ENCODE data around the gene EMC10.
"Not testable (repeated sequence)": the region's sequence is repeated elsewhere in the genome, so short reads cannot be mapped to it uniquely, and the experiment has no call there.

The EMC10 gene

GRCh38 chr19:50476224-50476906 is at the start of gene EMC10, which contains the start of gene GARIN5A:
EMC10 (plus strand) TSS chr19:50476507; CDS start chr19:50476545, 38 bp downstream.
GARIN5A (minus strand) TSS chr19:50476848; CDS start chr19:50476388, 460 bp downstream.
- peak; percentile 84 for DNase-seq (ENCODE audit: low spot score)

GRCh38 chr19:50427318-50427925 is 48.9 kb upstream of the EMC10 start:
- no peak for DNase-seq (ENCODE audit: low spot score)

DNA sequence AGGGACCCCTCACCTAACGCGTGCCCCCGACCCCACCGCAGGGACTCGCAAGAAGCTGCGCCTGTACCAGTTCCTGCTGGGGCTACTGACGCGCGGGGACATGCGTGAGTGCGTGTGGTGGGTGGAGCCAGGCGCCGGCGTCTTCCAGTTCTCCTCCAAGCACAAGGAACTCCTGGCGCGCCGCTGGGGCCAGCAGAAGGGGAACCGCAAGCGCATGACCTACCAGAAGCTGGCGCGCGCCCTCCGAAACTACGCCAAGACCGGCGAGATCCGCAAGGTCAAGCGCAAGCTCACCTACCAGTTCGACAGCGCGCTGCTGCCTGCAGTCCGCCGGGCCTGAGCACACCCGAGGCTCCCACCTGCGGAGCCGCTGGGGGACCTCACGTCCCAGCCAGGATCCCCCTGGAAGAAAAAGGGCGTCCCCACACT is 48.3 kb upstream of the EMC10 start:
- peak; percentile 70 for DNase-seq (ENCODE audit: low spot score)

GRCh38 chr19:50428772-50429463 is 47.4 kb upstream of the EMC10 start:
- no peak for DNase-seq (ENCODE audit: low spot score)

- no peak for DNase-seq (ENCODE audit: low spot score)
Observed at GRCh38 chr19:50430888-50431342, 45.4 kb upstream of the EMC10 start.

- peak; percentile 71 for DNase-seq (ENCODE audit: low spot score)
Observed at GRCh38 chr19:50431343-50432220, 44.7 kb upstream of the EMC10 start.

GRCh38 chr19:50432221-50433028 is 43.9 kb upstream of the EMC10 start, which contains the start of gene MYBPC2:
MYBPC2 (plus strand) TSS chr19:50432892; CDS start chr19:50432954, 62 bp downstream.
- no peak for DNase-seq (ENCODE audit: low spot score)

- DNase-seq (ENCODE audit: low spot score) = no peak
Observed at GRCh38 chr19:50433201-50434180, 42.8 kb upstream of the EMC10 start.

GRCh38 chr19:50434525-50434924 is 41.8 kb upstream of the EMC10 start:
- no peak for DNase-seq (ENCODE audit: low spot score)

GRCh38 chr19:50435221-50435620 is 41.1 kb upstream of the EMC10 start:
- DNase-seq (ENCODE audit: low spot score) = no peak

- DNase-seq (ENCODE audit: low spot score) = no peak
Observed at GRCh38 chr19:50435627-50436026, 40.7 kb upstream of the EMC10 start.

- no peak for DNase-seq (ENCODE audit: low spot score)
Observed at GRCh38 chr19:50437862-50438449, 38.4 kb upstream of the EMC10 start.

DNA sequence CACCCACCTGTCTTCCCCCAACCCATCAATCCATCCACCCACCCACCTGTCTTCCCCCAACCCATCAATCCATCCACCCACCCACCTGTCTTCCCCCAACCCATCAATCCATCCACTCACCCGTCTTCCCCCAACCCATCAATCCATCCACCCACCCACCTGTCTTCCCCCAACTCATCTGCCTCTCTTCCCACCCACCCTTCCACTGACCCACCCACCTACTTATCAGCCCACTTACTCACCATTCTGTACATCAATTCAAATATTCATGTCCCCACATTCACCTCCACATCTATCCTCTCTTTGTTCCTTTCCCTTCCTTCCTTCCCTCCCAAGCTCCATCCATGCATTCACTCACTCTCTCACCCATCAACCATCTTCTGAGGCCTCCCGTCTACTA is 37.2 kb upstream of the EMC10 start:
- DNase-seq (ENCODE audit: low spot score) = not testable (repeated sequence)

GRCh38 chr19:50444059-50444458 is 32.2 kb upstream of the EMC10 start:
- DNase-seq (ENCODE audit: low spot score) = no peak

- DNase-seq (ENCODE audit: low spot score) = no peak
Observed at GRCh38 chr19:50447053-50447452, 29.3 kb upstream of the EMC10 start.

DNA sequence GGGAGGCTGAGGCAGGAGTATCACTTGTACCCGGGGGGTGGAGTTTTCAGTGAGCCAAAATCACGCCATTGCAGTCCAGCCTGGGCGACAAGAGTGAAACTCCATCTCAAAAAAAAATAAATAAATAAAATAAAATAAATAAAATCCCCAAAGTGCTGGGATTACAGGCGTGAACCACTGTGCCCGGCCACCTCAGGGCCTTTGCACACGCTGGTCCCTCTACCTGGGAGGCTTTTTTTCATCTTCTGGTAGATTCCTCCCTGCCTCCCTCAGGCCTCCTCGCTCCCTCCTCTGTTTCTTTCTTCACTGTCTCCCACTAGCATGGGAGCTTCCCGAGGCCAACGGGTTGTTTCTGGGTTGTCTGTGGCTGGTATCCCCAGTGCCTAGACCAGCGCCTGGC is 28.6 kb upstream of the EMC10 start:
- no peak for DNase-seq (ENCODE audit: low spot score)

DNA sequence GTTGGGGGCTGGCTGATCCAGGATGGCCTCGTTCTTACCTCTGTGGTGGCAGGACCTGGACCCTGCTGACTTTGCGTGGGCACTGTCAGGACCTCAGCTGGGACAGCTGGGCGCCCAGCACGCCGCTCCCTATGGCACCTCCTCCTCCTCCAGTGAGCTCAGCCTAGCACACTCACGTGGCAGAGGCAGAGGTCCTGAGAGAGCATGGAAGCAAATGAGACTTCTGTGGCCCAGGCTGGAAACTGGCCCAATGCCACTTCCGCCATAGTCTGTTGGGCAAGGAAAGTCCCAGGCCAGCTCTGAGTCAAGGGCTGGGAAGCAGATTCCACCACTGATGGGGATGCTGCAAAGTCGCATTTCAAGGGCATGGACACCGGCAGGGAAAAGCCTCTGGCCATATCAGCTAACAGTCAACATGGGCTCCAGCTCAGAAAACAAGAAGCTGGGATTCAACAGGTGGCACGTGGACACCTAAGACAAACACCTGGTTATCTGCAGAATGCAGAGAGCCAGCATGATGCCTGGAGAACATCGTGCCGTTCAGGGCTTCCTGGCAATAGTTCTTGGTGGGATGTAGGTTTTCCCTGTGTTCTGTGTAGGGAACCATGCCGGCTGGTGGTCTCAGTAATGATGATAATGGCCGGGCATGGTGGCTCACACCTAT is 26.9 kb upstream of the EMC10 start:
- DNase-seq (ENCODE audit: low spot score) = no peak

- no peak for DNase-seq (ENCODE audit: low spot score)
Observed at GRCh38 chr19:50450369-50451222, 25.7 kb upstream of the EMC10 start.
